MM.1S (cell line): ENCODE measurements around the gene LANCL3.

Experiments used
- DNase-seq: peaks from one replicate; pipeline ENCODE4 v3.0.0-alpha.2; 2015
- H2AFZ ChIP-seq: fragments of 300-600 bp; sonication (generic); 2 replicates; pipeline ENCODE4 v1.6.0; 2016; ENCODE audit warnings: antibody characterized with exemption, low read length
- H3F3A ChIP-seq: fragments of 300-600 bp; sonication (generic); 2 replicates; pipeline ENCODE4 v1.6.1; 2016; ENCODE audit warnings: mild to moderate bottlenecking, antibody characterized with exemption, low read length, moderate library complexity, mixed read lengths; ENCODE audit not compliant: insufficient read depth
- H3K27ac ChIP-seq: fragments of 300-600 bp; sonication (generic); 2 replicates; pipeline ENCODE4 v1.5.1; 2016; ENCODE audit warnings: mild to moderate bottlenecking, low read length
- H3K27me3 ChIP-seq: fragments of 300-600 bp; sonication (generic); replicated peaks from 2 replicates; pipeline ENCODE4 v1.6.0; 2016; ENCODE audit warnings: low read length; ENCODE audit not compliant: insufficient read depth
- H3K36me3 ChIP-seq: fragments of 300-600 bp; sonication (generic); replicated peaks from 2 replicates; pipeline ENCODE4 v1.6.1; 2016; ENCODE audit warnings: mild to moderate bottlenecking, low read length, mixed read lengths; ENCODE audit not compliant: insufficient read depth
- H3K4me1 ChIP-seq: fragments of 300-600 bp; sonication (generic); 2 replicates; pipeline ENCODE4 v1.6.1; 2016; ENCODE audit warnings: low read length, mixed read lengths
- H3K4me2 ChIP-seq: fragments of 300-600 bp; sonication (generic); 2 replicates; pipeline ENCODE4 v1.6.0; 2016; ENCODE audit warnings: low read depth, low read length
- H3K4me3 ChIP-seq: fragments of 300-600 bp; sonication (generic); 2 replicates; pipeline ENCODE4 v1.5.1; 2016; ENCODE audit warnings: low read length, mixed read lengths
- H3K79me2 ChIP-seq: fragments of 300-600 bp; sonication (generic); 2 replicates; pipeline ENCODE4 v1.6.1; 2016; ENCODE audit warnings: mixed run types, low read length, mixed read lengths
- H3K9ac ChIP-seq: fragments of 300-600 bp; sonication (generic); 2 replicates; pipeline ENCODE4 v1.6.1; 2016; ENCODE audit warnings: low read length, mixed read lengths
- H3K9me2 ChIP-seq: fragments of 300-600 bp; sonication (generic); replicated peaks from 2 replicates; pipeline ENCODE4 v1.6.1; 2016; ENCODE audit warnings: mild to moderate bottlenecking, low read length, mixed read lengths; ENCODE audit not compliant: insufficient read depth
- H3K9me3 ChIP-seq: fragments of 300-600 bp; sonication (generic); replicated peaks from 2 replicates; pipeline ENCODE4 v1.6.1; 2016; ENCODE audit warnings: mild to moderate bottlenecking, low read length, mixed read lengths; ENCODE audit not compliant: insufficient read depth
- H4K20me1 ChIP-seq: fragments of 300-600 bp; sonication (generic); 2 replicates; pipeline ENCODE4 v1.6.1; 2016; ENCODE audit warnings: mild to moderate bottlenecking, low read length, moderate library complexity, mixed read lengths; ENCODE audit not compliant: insufficient read depth
- CTCF ChIP-seq: fragments of 300-600 bp; sonication (generic); IDR thresholded peaks from 2 replicates; pipeline ENCODE4 v1.5.1; 2016; ENCODE audit warnings: antibody characterized with exemption, low read length, mixed read lengths
- EZH2 ChIP-seq: fragments of 300-600 bp; sonication (generic); optimal IDR thresholded peaks from 2 replicates; pipeline ENCODE3; 2017; ENCODE audit warnings: low read depth, mild to moderate bottlenecking, antibody characterized with exemption, low read length, mixed read lengths
- EZH2phosphoT487 ChIP-seq: fragments of 300-600 bp; sonication (generic); IDR thresholded peaks from 2 replicates; pipeline ENCODE4 v1.6.1; 2018; ENCODE audit warnings: antibody characterized with exemption, low read length

The LANCL3 gene

DNA sequence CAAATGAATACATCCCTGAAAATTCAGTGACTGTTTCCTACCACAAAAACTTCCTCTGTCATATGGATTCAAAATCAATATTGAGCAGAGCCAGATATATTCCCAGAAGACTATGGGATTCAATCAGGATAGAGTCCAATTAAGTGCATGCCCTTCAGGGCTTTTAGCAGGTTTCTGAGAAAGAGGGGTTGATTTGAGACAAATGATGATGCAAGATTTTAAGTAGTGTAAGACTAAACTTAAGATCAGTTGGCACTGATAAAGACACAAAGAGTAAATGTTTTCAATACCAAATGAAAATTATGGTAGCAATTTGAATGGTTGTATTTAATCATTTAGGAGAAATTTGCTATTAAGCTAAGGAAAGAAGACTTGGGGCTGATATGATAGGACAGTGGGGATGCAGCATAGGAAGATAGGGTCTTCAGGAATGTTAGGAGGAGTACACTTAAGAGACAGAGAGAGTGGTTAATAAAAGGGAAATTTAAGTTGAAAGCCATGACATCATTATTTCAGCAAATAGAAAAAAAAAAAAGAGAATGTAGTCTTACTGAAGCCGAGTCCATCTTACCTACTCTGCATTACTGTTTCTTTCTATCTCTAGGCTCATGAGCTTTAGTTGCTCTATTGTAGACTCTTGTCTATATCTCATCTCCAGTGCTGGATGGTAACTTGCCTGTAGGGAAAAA is 82.1 kb downstream of the LANCL3 start:
- no peaks in the 10 kb centered on the region for H3K36me3 ChIP-seq
- H3K4me2 ChIP-seq: no peak overlapping the region
- H3K4me3 ChIP-seq: no peak overlapping the region
- H3K79me2 ChIP-seq: no peaks in the 10 kb centered on the region
- no peak overlapping the region for H2AFZ ChIP-seq
- no peaks in the 10 kb centered on the region for H3K9me3 ChIP-seq
- no peaks in the 10 kb centered on the region for H3F3A ChIP-seq
- no peaks in the 10 kb centered on the region for H4K20me1 ChIP-seq
- H3K9me2 ChIP-seq: no peaks in the 10 kb centered on the region
- H3K9ac ChIP-seq: no peak overlapping the region
- TF ChIP-seq CTCF: no peak
- no peak for TF ChIP-seq EZH2phosphoT487
- no peak for TF ChIP-seq EZH2
- H3K4me1 ChIP-seq: no peaks in the 10 kb centered on the region
- no peak for DNase-seq
- no peaks in the 10 kb centered on the region for H3K27me3 ChIP-seq
- H3K27ac ChIP-seq: no peak overlapping the region

DNA sequence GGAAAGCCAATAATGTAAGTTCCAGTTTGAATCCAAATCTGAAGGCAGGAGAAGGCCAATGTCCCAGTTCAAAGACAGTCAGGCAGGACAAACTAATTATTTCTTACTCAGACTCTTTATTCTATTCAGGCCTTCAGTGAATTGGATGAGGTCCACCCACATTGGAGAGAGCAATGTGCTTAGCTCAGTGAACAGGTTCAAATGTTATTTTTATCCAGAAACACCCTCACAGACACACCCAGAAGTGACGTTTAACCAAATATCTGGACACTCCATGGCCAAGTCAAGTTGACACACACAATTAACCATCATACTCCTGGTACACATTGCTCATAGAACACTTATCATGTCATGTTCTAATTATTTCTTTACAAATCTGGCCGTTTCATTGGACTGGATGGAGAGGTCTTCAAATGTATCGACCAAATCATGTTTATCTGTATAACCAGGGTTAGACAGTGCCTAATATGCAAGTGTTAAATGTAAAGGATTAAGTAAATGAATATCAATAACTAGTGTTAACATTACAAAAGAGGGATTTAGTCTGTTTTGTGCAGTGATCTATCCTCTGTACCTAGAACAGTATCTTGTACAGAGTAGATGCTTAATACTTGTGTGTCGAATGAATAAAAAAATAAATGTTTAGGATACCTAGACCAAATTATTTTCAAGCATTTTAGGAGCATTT is 87.0 kb downstream of the LANCL3 start:
- Histone ChIP-seq H3K9me2 (no peaks in the 10 kb centered on the region), H3K9me3 (no peaks in the 10 kb centered on the region), H4K20me1 (no peaks in the 10 kb centered on the region), H3K4me1 (no peaks in the 10 kb centered on the region), H3K27ac (no peak overlapping the region), H3K9ac (no peak overlapping the region), H3K36me3 (no peaks in the 10 kb centered on the region), H2AFZ (no peak overlapping the region), H3K4me2 (no peak overlapping the region), H3K4me3 (no peak overlapping the region), H3K79me2 (no peaks in the 10 kb centered on the region), H3K27me3 (no peaks in the 10 kb centered on the region), H3F3A (no peaks in the 10 kb centered on the region)
- no peak for DNase-seq
- no peak for TF ChIP-seq EZH2phosphoT487
- no peak for TF ChIP-seq EZH2
- no peak for TF ChIP-seq CTCF

DNA sequence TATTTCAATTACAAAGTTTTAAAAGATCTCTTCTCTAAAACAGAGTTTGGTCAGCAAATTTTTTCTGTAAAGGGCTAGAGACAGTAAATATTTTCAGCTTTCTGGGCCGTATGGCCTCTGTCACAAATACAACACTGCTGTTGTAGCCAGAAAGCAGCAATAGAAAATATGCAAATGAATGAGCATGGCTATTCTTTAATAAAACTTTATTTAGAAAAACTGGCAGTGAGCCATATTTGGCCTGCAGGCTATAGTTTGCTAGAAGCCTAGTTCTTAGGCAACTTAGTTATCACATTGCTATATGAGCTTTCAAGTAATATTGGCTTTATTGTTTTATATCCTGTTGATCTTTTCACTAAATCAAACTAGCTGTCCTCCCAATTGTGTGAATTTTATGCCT is 87.6 kb downstream of the LANCL3 start:
- no peak overlapping the region for H3K4me3 ChIP-seq
- no peaks in the 10 kb centered on the region for H3K79me2 ChIP-seq
- no peaks in the 10 kb centered on the region for H4K20me1 ChIP-seq
- no peaks in the 10 kb centered on the region for H3K36me3 ChIP-seq
- DNase-seq: no peak
- no peaks in the 10 kb centered on the region for H3K27me3 ChIP-seq
- no peak for TF ChIP-seq EZH2
- H3K4me2 ChIP-seq: no peak overlapping the region
- H3K9me2 ChIP-seq: no peaks in the 10 kb centered on the region
- H3F3A ChIP-seq: no peaks in the 10 kb centered on the region
- H3K4me1 ChIP-seq: no peaks in the 10 kb centered on the region
- H2AFZ ChIP-seq: no peak overlapping the region
- no peak overlapping the region for H3K27ac ChIP-seq
- H3K9ac ChIP-seq: no peak overlapping the region
- no peaks in the 10 kb centered on the region for H3K9me3 ChIP-seq

GRCh38 chrX:37662181-37662580 is 90.7 kb downstream of the LANCL3 start:
- Histone ChIP-seq H3K9me2 (no peaks in the 10 kb centered on the region), H3K4me2 (no peak overlapping the region), H3K27ac (no peak overlapping the region), H3K27me3 (no peaks in the 10 kb centered on the region), H3K9ac (no peak overlapping the region), H3K79me2 (no peaks in the 10 kb centered on the region), H3K36me3 (no peaks in the 10 kb centered on the region), H3K4me3 (no peak overlapping the region), H2AFZ (no peak overlapping the region), H3K4me1 (no peaks in the 10 kb centered on the region), H3F3A (no peaks in the 10 kb centered on the region), H3K9me3 (no peaks in the 10 kb centered on the region), H4K20me1 (no peaks in the 10 kb centered on the region)
- DNase-seq: no peak
- TF ChIP-seq EZH2phosphoT487 (no peak), CTCF (no peak), EZH2 (no peak)
